Ectodermal cell (in vitro differentiated cells): ENCODE data around the gene SPNS1.

Experiments used
- H3K27ac ChIP-seq: 2 replicates; pipeline ENCODE4 v1.7.0; 2013; ENCODE audit warnings: mild to moderate bottlenecking, low read depth, low read length; ENCODE audit not compliant: insufficient read depth, poor library complexity, severe bottlenecking
- H3K27me3 ChIP-seq: 2 replicates; pipeline ENCODE4 v1.7.0; 2013; ENCODE audit warnings: mild to moderate bottlenecking, low read length; ENCODE audit not compliant: insufficient read depth, control insufficient read depth, poor library complexity, severe bottlenecking
- H3K36me3 ChIP-seq: one replicate; pipeline ENCODE4 v1.7.0; 2013; ENCODE audit warnings: low read length; ENCODE audit not compliant: control insufficient read depth, insufficient read depth
- H3K4me1 ChIP-seq: one replicate; pipeline ENCODE4 v1.7.0; 2013; ENCODE audit warnings: low read length; ENCODE audit not compliant: control insufficient read depth, insufficient read depth
- H3K4me3 ChIP-seq: 2 replicates; pipeline ENCODE4 v1.7.0; 2013; ENCODE audit warnings: low read depth, low read length, control low read depth; ENCODE audit not compliant: insufficient read depth
- H3K9me3 ChIP-seq: 2 replicates; pipeline ENCODE4 v1.7.0; 2013; ENCODE audit warnings: mild to moderate bottlenecking, low read length, moderate library complexity; ENCODE audit not compliant: control insufficient read depth
- WGBS, 2 experiments: methylation state at CpG; one replicate each; pipeline ENCODE4 v1.1.7; 2013; ENCODE audit warnings: missing lambda C conversion rate in 2 of 2; 5-methylcytosine and 5-hydroxymethylcytosine counted together

The SPNS1 gene

DNA sequence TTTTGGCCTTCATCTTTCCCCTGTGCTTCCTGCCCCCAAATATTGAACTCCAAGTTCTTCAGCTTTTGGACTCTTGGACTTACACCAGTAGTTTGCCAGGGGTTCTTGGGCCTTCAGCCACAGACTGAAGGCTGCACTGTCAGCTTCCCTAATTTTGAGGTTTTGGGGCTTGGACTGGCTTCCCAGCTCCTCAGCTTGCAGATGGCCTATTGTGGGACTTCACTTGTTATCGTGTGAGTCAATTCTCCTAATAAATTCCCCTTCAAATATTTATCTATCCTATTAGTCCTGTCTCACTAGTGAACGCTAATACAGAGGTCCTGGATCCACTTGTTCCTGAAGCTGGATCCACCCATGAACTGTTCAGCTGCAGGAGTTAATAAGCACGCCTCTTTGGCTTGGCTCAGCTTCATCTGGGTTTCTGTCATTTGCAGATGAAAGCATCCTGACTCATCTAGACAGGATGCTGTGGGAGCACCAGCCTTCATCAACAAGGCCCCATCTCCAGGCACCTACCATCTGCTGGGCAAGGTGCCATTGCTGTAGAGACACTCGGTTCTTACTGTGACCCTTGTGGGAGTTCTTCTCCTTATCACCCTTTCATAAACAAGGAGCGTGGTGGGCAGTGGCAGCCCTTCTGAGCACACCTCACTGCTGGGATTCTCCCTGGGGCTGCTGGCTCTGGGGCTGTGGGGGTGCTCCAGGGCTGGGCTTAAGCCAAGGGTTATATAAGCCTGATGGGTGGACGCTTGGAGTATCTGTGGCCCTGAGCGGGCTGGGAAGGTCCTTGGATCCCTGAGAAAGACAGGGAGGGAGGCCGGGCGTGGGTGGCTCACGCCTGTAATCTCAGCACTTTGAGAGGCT, 33.4 kb downstream of the SPNS1 start:
- Histone ChIP-seq H3K9me3 (no peaks in the 10 kb centered on the region), H3K4me3 (no peak overlapping the region), H3K4me1 (no peaks in the 10 kb centered on the region), H3K27me3 (no peaks in the 10 kb centered on the region), H3K36me3 (no peaks in the 10 kb centered on the region), H3K27ac (no peak overlapping the region)
- 88 to 90% methylated on average over 10 of the region's 10 CpGs for WGBS, 2 experiments

DNA sequence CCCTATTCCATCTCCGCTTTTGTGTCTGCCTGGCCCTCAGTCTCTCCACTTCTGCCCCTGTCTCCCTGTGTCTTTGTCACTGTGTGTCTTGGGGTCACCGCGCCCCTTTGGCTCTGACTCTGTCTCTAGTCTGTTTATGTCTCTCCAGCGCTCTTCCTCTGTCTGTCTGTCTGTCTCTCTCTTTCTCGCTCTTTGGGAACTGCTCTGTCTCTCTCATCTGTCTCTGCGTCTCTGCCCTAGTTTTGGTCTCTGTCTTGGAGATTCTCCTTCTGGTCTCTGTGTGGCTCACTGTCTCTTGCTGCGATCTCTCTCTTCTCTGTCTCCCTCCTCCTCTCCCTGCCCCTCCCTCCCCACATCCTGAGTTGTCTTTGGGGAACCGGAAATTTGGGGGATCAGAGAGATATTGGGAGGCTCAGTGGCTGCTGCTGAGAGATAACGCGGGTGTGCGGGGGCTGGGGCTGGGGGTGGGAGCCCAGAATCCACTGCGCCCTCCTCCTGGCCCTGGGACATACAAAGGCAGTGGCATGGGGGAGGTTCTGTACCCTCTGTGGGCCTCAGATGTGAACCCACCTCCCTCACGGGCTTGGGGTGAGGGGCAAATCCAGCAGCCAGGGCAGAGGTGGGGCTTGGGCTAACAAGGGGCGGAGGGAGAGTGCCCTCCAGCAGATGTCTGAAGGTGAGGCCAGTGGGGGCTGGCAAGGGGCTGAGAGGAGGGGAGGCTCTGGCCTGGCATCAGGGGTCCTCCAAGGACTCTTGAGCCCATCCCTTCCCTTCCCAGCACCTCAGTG, 34.7 kb downstream of the SPNS1 start:
- 87 to 88% methylated on average over 14 of the region's 14 CpGs for WGBS, 2 experiments
- H3K4me1 ChIP-seq: no peaks in the 10 kb centered on the region
- no peaks in the 10 kb centered on the region for H3K9me3 ChIP-seq
- H3K36me3 ChIP-seq: no peaks in the 10 kb centered on the region
- no peaks in the 10 kb centered on the region for H3K27me3 ChIP-seq
- no peak overlapping the region for H3K4me3 ChIP-seq
- H3K27ac ChIP-seq: no peak overlapping the region

GRCh38 chr16:29009838-29010166, 35.2 kb downstream of the SPNS1 start:
- no peaks in the 10 kb centered on the region for H3K4me1 ChIP-seq
- no peaks in the 10 kb centered on the region for H3K27me3 ChIP-seq
- WGBS, 2 experiments: 89 to 91% methylated on average over 2 of the region's 2 CpGs
- no peaks in the 10 kb centered on the region for H3K36me3 ChIP-seq
- no peaks in the 10 kb centered on the region for H3K9me3 ChIP-seq
- no peak overlapping the region for H3K27ac ChIP-seq
- no peak overlapping the region for H3K4me3 ChIP-seq

DNA sequence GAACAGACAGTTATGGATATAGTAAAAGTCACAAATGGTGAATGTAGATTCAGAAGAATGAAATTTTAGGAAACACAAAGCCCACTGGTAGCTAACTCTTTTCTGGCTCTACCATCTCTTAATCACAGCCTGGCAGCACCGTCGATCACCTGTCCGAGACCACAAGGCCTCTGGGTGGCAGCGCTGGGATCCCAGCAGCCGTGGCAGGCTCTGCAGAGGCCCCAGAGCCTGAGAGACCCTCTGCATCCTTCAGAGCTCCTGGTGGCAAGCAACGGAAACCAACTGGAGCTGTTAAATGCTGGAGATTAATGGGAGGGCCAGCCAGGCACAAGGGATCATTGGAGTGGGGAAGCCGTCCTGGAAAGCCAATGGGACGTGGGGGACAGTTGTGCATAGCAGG, 36.5 kb downstream of the SPNS1 start:
- no peaks in the 10 kb centered on the region for H3K36me3 ChIP-seq
- 65 to 69% methylated on average over 8 of the region's 8 CpGs for WGBS, 2 experiments
- no peaks in the 10 kb centered on the region for H3K9me3 ChIP-seq
- H3K4me1 ChIP-seq: no peaks in the 10 kb centered on the region
- no peaks in the 10 kb centered on the region for H3K27me3 ChIP-seq
- H3K27ac ChIP-seq: no peak overlapping the region
- H3K4me3 ChIP-seq: no peak overlapping the region

GRCh38 chr16:29011851-29012250, 37.3 kb downstream of the SPNS1 start:
- no peak overlapping the region for H3K4me3 ChIP-seq
- no peak overlapping the region for H3K27ac ChIP-seq
- H3K4me1 ChIP-seq: no peaks in the 10 kb centered on the region
- H3K27me3 ChIP-seq: no peaks in the 10 kb centered on the region
- WGBS, 2 experiments: 92 to 93% methylated on average over 4 of the region's 4 CpGs
- no peaks in the 10 kb centered on the region for H3K36me3 ChIP-seq
- H3K9me3 ChIP-seq: no peaks in the 10 kb centered on the region

DNA sequence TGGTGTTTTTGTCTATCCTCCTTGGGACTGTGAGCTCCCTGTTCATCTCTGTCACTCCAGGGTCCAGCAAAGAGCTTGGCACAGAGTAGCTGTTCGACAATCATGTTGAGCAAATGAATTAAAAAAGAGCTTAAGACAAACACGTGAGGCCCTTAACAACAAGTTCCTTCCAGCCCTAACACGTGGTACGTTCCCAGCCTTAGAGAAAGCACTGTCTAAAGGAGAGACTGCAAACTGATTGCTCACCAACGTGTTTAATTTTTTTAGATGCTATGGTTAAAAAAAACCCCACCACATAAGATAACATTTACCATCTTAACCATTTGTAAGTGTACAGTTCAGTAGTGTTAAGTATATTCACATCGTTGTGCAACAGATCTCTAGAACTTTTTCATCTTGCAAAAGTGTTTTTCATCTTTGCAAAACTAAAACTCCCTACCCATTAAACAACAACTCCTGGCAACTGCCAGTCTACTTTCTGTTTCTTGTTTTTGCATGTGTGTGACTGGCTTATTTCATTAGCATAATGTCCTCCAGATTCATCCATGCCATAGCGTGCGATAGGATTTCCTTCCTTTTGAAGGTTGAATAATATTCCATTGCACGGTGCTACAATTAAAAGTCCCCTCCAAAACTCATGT, 38.5 kb downstream of the SPNS1 start:
- H3K4me3 ChIP-seq: no peak overlapping the region
- 87 to 91% methylated on average over 7 to 9 of the region's 9 CpGs for WGBS, 2 experiments
- no peaks in the 10 kb centered on the region for H3K9me3 ChIP-seq
- H3K27me3 ChIP-seq: no peaks in the 10 kb centered on the region
- no peak overlapping the region for H3K27ac ChIP-seq
- H3K4me1 ChIP-seq: no peaks in the 10 kb centered on the region
- H3K36me3 ChIP-seq: no peaks in the 10 kb centered on the region

- H3K36me3 ChIP-seq: no peaks in the 10 kb centered on the region
- H3K27ac ChIP-seq: no peak overlapping the region
- WGBS, 2 experiments: 93 to 95% methylated on average over 3 of the region's 3 CpGs
- no peaks in the 10 kb centered on the region for H3K9me3 ChIP-seq
- no peaks in the 10 kb centered on the region for H3K4me1 ChIP-seq
- H3K27me3 ChIP-seq: no peaks in the 10 kb centered on the region
- H3K4me3 ChIP-seq: no peak overlapping the region
Measured at GRCh38 chr16:29014561-29015069, 40.0 kb downstream of the SPNS1 start.

- WGBS, 2 experiments: 89 to 94% methylated on average over 5 of the region's 5 CpGs
- Histone ChIP-seq H3K4me3 (no peak overlapping the region), H3K9me3 (no peaks in the 10 kb centered on the region), H3K4me1 (no peaks in the 10 kb centered on the region), H3K27me3 (no peaks in the 10 kb centered on the region), H3K36me3 (no peaks in the 10 kb centered on the region), H3K27ac (no peak overlapping the region)
Measured at GRCh38 chr16:29022196-29022595, 47.6 kb downstream of the SPNS1 start.

GRCh38 chr16:29023279-29024277, 49.0 kb downstream of the SPNS1 start:
- H3K27ac ChIP-seq: no peak overlapping the region
- 90 to 91% methylated on average over 15 of the region's 15 CpGs for WGBS, 2 experiments
- no peaks in the 10 kb centered on the region for H3K27me3 ChIP-seq
- no peaks in the 10 kb centered on the region for H3K9me3 ChIP-seq
- H3K36me3 ChIP-seq: no peaks in the 10 kb centered on the region
- no peak overlapping the region for H3K4me3 ChIP-seq
- H3K4me1 ChIP-seq: no peaks in the 10 kb centered on the region
